GM23338 (cell line): ENCODE data around the gene CHRM5. TPM values are rescaled to one million over a fixed set of nuclear protein-coding genes. Genes with fewer than 3 reads are reported as not detected.

Source experiments
- ATAC-seq: fragments of 200-7000 bp; cut with Tn5 transposase; 3 replicates; pipeline ENCODE4 v1.9.1; 2020
- DNase-seq: peaks from one replicate; pipeline ENCODE4 v3.0.0-alpha.2; 2015; ENCODE audit warnings: low spot score
- H2AFZ ChIP-seq: fragments of 200-600 bp; sonication (generic); 2 replicates; pipeline ENCODE4 v1.8.0; 2016; ENCODE audit warnings: antibody characterized with exemption, mild to moderate bottlenecking, moderate library complexity
- H3F3A ChIP-seq: fragments of 200-600 bp; sonication (generic); replicated peaks from 2 replicates; pipeline ENCODE4 v1.8.0; 2017; ENCODE audit warnings: antibody characterized with exemption, mixed run types, low read depth
- H3K27ac ChIP-seq: fragments of 200-600 bp; sonication (generic); 2 replicates; pipeline ENCODE4 v1.6.1; 2016; ENCODE audit warnings: low read depth
- H3K27me3 ChIP-seq: fragments of 200-600 bp; sonication (generic); 2 replicates; pipeline ENCODE4 v1.8.0; 2016; ENCODE audit warnings: mild to moderate bottlenecking, mixed run types, moderate library complexity; ENCODE audit not compliant: insufficient read depth
- H3K36me3 ChIP-seq: fragments of 200-600 bp; sonication (generic); 2 replicates; pipeline ENCODE4 v1.8.0; 2016; ENCODE audit warnings: mild to moderate bottlenecking; ENCODE audit not compliant: insufficient read depth
- H3K4me1 ChIP-seq: fragments of 200-600 bp; sonication (generic); 2 replicates; pipeline ENCODE4 v1.8.0; 2016; ENCODE audit warnings: mild to moderate bottlenecking, moderate library complexity; ENCODE audit not compliant: insufficient read depth
- H3K4me2 ChIP-seq: fragments of 200-600 bp; sonication (generic); 2 replicates; pipeline ENCODE4 v1.7.1; 2017; ENCODE audit warnings: mixed run types
- H3K4me3 ChIP-seq: fragments of 200-600 bp; sonication (generic); 2 replicates; pipeline ENCODE4 v1.6.1; 2016; ENCODE audit warnings: mixed run types
- H3K79me2 ChIP-seq: fragments of 200-600 bp; sonication (generic); replicated peaks from 2 replicates; pipeline ENCODE4 v1.8.0; 2017; ENCODE audit warnings: mild to moderate bottlenecking; ENCODE audit not compliant: insufficient read depth
- H3K9me2 ChIP-seq: fragments of 200-600 bp; sonication (generic); 2 replicates; pipeline ENCODE4 v1.8.0; 2017; ENCODE audit not compliant: insufficient read depth
- H4K20me1 ChIP-seq: fragments of 200-600 bp; sonication (generic); replicated peaks from 2 replicates; pipeline ENCODE4 v1.8.0; 2017; ENCODE audit warnings: mild to moderate bottlenecking; ENCODE audit not compliant: insufficient read depth
- H3K27ac Mint-ChIP-seq: 2 replicates; pipeline ENCODE4 v1.8.0; 2020; ENCODE audit warnings: inconsistent platforms, mild to moderate bottlenecking, moderate library complexity, mixed read lengths
- H3K27me3 Mint-ChIP-seq: 3 replicates; pipeline ENCODE4 v1.8.0; 2022; ENCODE audit warnings: low read depth, mild to moderate bottlenecking, moderate library complexity, mixed read lengths, inconsistent platforms; ENCODE audit not compliant: insufficient read depth, poor library complexity
- H3K36me3 Mint-ChIP-seq: 3 replicates; pipeline ENCODE4 v1.8.0; 2021; ENCODE audit warnings: low read depth, mild to moderate bottlenecking, inconsistent platforms, moderate library complexity, mixed read lengths
- H3K4me1 Mint-ChIP-seq: 3 replicates; pipeline ENCODE4 v1.8.0; 2020; ENCODE audit warnings: mild to moderate bottlenecking, inconsistent platforms, mixed read lengths
- H3K4me3 Mint-ChIP-seq: 3 replicates; pipeline ENCODE4 v1.8.0; 2021; ENCODE audit warnings: moderate library complexity, mild to moderate bottlenecking, inconsistent platforms, mixed read lengths
- H3K9me3 Mint-ChIP-seq: 3 replicates; pipeline ENCODE4 v1.8.0; 2020; ENCODE audit warnings: moderate library complexity, mild to moderate bottlenecking, inconsistent platforms, mixed read lengths
- CREB1 ChIP-seq: fragments of 250-450 bp; sonication (Bioruptor Pico); IDR thresholded peaks from 2 replicates; pipeline ENCODE4 v1.5.0; 2020; ENCODE audit warnings: low read depth, mild to moderate bottlenecking, moderate library complexity
- CTCF ChIP-seq, 2 experiments: fragments of 200-600 bp in 1 of 2; sonication (generic) in 1 of 2; conservative IDR thresholded peaks; 2 replicates each; pipeline versions ENCODE4 v1.5.1 to v1.6.1; 2016 to 2017; ENCODE audit warnings: antibody characterized with exemption in 2 of 2, low read depth in 2 of 2, mild to moderate bottlenecking in 2 of 2, moderate library complexity in 1 of 2
- ETS1 ChIP-seq: IDR thresholded peaks from 2 replicates; pipeline ENCODE4 v1.6.1; 2016; ENCODE audit warnings: antibody characterized with exemption
- EZH2 ChIP-seq: fragments of 200-600 bp; sonication (generic); IDR thresholded peaks from one replicate; pipeline ENCODE4 v1.8.0; 2017; ENCODE audit warnings: antibody characterized with exemption, mild to moderate bottlenecking, low read depth; ENCODE audit not compliant: unreplicated experiment
- EZH2phosphoT487 ChIP-seq: fragments of 200-600 bp; sonication (generic); IDR thresholded peaks from one replicate; pipeline ENCODE4 v1.8.1; 2018; ENCODE audit warnings: antibody characterized with exemption; ENCODE audit not compliant: unreplicated experiment
- JUNB ChIP-seq: IDR thresholded peaks from one replicate; pipeline ENCODE4 v1.6.1; 2016; ENCODE audit warnings: antibody characterized with exemption; ENCODE audit not compliant: unreplicated experiment
- NANOG ChIP-seq: IDR thresholded peaks from 2 replicates; pipeline ENCODE4 v1.6.1; 2016; ENCODE audit warnings: antibody characterized with exemption, borderline replicate concordance
- POLR2AphosphoS5 ChIP-seq: IDR thresholded peaks from 2 replicates; pipeline ENCODE4 v1.6.1; 2016; ENCODE audit warnings: antibody characterized with exemption, low read depth
- STAT1 ChIP-seq: IDR thresholded peaks from one replicate; pipeline ENCODE4 v1.6.1; 2016; ENCODE audit warnings: antibody characterized with exemption; ENCODE audit not compliant: unreplicated experiment
- polyA plus RNA-seq: library from polyadenylated mRNA; unstranded; fragments of >200 nt; fragmentation: Nextera tagmentation; extraction: Ambion mirVana; gene quantifications from 2 replicates; pipeline ENCODE4 v1.2.1, GENCODE V29; 2016
- total RNA-seq: library from RNA; depleted of rRNA; stranded (reverse); fragments of >200 nt; shearing (Covaris generic); gene quantifications from 2 replicates; pipeline ENCODE4 v1.2.3, GENCODE V29; 2014
- TF ChIP-seq, protein P1 (sequence below): IDR thresholded peaks from one replicate; pipeline ENCODE4 v1.6.1; 2018; ENCODE audit warnings: antibody characterized with exemption; ENCODE audit not compliant: unreplicated experiment

The CHRM5 gene
- total and polyA plus RNA-seq, 2 experiments from 2014 or later: not detected

DNA sequence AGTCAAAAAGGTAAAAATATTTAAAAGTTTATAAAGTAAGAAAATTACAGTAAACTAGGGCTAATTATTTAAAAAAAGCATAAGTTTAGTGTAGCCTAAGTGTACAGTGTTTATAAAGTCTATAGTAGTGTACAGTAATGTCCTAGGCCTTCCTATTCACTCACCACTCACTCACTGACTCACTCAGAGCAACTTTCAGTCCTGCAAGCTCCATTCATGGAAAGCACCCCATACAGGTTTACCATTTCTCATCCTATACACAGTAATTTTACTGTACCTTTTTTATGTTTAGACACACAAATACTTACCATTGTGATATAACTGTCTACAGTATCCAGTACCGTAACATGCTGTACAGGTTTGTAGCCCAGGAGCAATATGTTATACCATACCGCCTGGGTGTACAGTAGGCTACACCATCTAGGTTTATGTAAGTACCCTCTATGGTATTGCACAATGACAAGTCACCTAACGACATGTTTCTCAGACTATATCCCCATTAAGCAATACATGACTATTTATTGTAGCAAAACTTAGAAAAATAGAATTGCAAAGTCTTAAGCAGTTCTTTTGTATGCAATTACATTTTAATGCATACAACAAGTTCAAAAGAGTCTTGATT lies 51.2 kb downstream of the CHRM5 start (continued):
- TF ChIP-seq CTCF (conservative IDR thresholded peaks at IDR 0.05; ENCODE audit: low read depth in 2 of 2): no peak
- TF ChIP-seq STAT1: no peak

- Histone ChIP-seq H3F3A (no peaks in the 10 kb centered on the region), H3K27me3 (no peaks in the 10 kb centered on the region), H3K4me1 (no peaks in the 10 kb centered on the region), H3K4me3 (no peak overlapping the region), H2AFZ (no peak overlapping the region), H3K79me2 (no peaks in the 10 kb centered on the region; the same call in 1 of the 2 replicates), H3K4me2 (no peak overlapping the region), H3K27ac (no peak overlapping the region), H3K9me2 (no peaks in the 10 kb centered on the region), H4K20me1 (no peaks in the 10 kb centered on the region), H3K36me3 (peaks cover 7% of the 10 kb centered on the region; the same call in 1 of the 2 replicates)
- ATAC-seq (no peak), DNase-seq (no peak)
- H3K4me3 Mint-ChIP-seq: no peak overlapping the region
- H3K27ac Mint-ChIP-seq: no peak overlapping the region
- peaks cover 23% of the 10 kb centered on the region for H3K36me3 Mint-ChIP-seq
- H3K9me3 Mint-ChIP-seq: peaks cover 15% of the 10 kb centered on the region; the same call in 2 of the 3 replicates
- peaks cover 10% of the 10 kb centered on the region for H3K4me1 Mint-ChIP-seq
- H3K27me3 Mint-ChIP-seq: peaks cover 4% of the 10 kb centered on the region
- TF ChIP-seq ETS1 (no peak), JUNB (no peak), STAT1 (no peak), EZH2 (no peak), NANOG (no peak), CREB1 (CRISPR knock-in tag) (no peak), POLR2AphosphoS5 (no peak), EZH2phosphoT487 (no peak), CTCF (conservative IDR thresholded peaks at IDR 0.05; ENCODE audit: low read depth in 2 of 2) (no peak)
- TF ChIP-seq, protein P1, sequence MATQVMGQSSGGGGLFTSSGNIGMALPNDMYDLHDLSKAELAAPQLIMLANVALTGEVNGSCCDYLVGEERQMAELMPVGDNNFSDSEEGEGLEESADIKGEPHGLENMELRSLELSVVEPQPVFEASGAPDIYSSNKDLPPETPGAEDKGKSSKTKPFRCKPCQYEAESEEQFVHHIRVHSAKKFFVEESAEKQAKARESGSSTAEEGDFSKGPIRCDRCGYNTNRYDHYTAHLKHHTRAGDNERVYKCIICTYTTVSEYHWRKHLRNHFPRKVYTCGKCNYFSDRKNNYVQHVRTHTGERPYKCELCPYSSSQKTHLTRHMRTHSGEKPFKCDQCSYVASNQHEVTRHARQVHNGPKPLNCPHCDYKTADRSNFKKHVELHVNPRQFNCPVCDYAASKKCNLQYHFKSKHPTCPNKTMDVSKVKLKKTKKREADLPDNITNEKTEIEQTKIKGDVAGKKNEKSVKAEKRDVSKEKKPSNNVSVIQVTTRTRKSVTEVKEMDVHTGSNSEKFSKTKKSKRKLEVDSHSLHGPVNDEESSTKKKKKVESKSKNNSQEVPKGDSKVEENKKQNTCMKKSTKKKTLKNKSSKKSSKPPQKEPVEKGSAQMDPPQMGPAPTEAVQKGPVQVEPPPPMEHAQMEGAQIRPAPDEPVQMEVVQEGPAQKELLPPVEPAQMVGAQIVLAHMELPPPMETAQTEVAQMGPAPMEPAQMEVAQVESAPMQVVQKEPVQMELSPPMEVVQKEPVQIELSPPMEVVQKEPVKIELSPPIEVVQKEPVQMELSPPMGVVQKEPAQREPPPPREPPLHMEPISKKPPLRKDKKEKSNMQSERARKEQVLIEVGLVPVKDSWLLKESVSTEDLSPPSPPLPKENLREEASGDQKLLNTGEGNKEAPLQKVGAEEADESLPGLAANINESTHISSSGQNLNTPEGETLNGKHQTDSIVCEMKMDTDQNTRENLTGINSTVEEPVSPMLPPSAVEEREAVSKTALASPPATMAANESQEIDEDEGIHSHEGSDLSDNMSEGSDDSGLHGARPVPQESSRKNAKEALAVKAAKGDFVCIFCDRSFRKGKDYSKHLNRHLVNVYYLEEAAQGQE: no peak
Observed at GRCh38 chr15:34023907-34024306, 55.6 kb downstream of the CHRM5 start.
